WTC11 (cell line): ENCODE results near the gene THSD4.

ENCODE experiments used
- NFYB ChIP-seq: sonication (generic); formaldehyde crosslinking; conservative IDR thresholded peaks from 2 replicates; pipeline ENCODE4 v1.8.0; 2022; ENCODE audit warnings: low read depth, missing genetic modification reagents
- USF2 ChIP-seq: sonication (generic); formaldehyde crosslinking; IDR thresholded peaks from 2 replicates; pipeline ENCODE4 v1.8.1; 2023; ENCODE audit warnings: mild to moderate bottlenecking, missing genetic modification reagents, moderate library complexity
- TF ChIP-seq, protein P1 (sequence below): sonication (generic); formaldehyde crosslinking; IDR thresholded peaks from 2 replicates; pipeline ENCODE4 v1.8.0; 2022; ENCODE audit warnings: missing genetic modification reagents

DNA sequence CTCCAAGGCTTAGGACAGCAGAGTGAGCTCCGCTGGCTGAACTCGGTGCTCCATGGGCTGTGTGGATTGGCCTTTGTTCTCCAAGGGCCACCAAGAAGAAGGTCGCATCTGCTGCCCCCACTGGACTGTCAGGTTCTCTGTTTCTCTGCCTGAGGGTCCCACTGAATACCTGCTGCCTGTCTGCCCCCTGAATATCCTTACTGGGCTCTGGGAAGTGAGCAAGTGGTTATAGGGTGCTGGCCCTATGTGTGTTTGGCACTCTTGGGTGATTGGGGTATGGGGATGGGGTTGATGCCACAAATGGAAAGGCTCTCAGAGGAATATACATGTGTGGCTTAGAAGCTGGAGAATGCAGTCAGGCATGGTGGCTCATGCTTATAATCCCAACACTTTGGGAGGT, 82.3 kb downstream of the THSD4 start:
- TF ChIP-seq NFYB (no peak), USF2 (CRISPR knock-in tag) (no peak)
- TF ChIP-seq, protein P1, sequence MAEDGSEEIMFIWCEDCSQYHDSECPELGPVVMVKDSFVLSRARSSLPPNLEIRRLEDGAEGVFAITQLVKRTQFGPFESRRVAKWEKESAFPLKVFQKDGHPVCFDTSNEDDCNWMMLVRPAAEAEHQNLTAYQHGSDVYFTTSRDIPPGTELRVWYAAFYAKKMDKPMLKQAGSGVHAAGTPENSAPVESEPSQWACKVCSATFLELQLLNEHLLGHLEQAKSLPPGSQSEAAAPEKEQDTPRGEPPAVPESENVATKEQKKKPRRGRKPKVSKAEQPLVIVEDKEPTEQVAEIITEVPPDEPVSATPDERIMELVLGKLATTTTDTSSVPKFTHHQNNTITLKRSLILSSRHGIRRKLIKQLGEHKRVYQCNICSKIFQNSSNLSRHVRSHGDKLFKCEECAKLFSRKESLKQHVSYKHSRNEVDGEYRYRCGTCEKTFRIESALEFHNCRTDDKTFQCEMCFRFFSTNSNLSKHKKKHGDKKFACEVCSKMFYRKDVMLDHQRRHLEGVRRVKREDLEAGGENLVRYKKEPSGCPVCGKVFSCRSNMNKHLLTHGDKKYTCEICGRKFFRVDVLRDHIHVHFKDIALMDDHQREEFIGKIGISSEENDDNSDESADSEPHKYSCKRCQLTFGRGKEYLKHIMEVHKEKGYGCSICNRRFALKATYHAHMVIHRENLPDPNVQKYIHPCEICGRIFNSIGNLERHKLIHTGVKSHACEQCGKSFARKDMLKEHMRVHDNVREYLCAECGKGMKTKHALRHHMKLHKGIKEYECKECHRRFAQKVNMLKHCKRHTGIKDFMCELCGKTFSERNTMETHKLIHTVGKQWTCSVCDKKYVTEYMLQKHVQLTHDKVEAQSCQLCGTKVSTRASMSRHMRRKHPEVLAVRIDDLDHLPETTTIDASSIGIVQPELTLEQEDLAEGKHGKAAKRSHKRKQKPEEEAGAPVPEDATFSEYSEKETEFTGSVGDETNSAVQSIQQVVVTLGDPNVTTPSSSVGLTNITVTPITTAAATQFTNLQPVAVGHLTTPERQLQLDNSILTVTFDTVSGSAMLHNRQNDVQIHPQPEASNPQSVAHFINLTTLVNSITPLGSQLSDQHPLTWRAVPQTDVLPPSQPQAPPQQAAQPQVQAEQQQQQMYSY (CRISPR knock-in tag): no peak
